NCI-H82 treated with DMSO at 0.1 percent for 48 hours (cell line): ENCODE data around the gene TENM3.

Experiments
- DNase-seq: peaks from one replicate; lab custom pipeline; 2025; ENCODE audit not compliant: unreplicated experiment; lab: John Stamatoyannopoulos, UW

Gene TENM3

GRCh38 chr4:182828360-182829025 is 585.3 kb downstream of the TENM3 start:
- DNase-seq, result no peak

GRCh38 chr4:182829196-182829595 is 586.0 kb downstream of the TENM3 start:
- no peak for DNase-seq

GRCh38 chr4:182831376-182831775 is 588.2 kb downstream of the TENM3 start:
- no peak for DNase-seq

- DNase-seq, result no peak
These were observed 589.3 kb downstream of the TENM3 start for GRCh38 chr4:182832352-182833120.

- no peak for DNase-seq
These were observed 592.0 kb downstream of the TENM3 start for GRCh38 chr4:182835006-182835740.

GRCh38 chr4:182837831-182838230 is 594.6 kb downstream of the TENM3 start:
- DNase-seq, result no peak

GRCh38 chr4:182838535-182838934 is 595.3 kb downstream of the TENM3 start:
- DNase-seq, result no peak

GRCh38 chr4:182839256-182839655 is 596.1 kb downstream of the TENM3 start:
- no peak for DNase-seq

- DNase-seq, result no peak
These were observed 596.9 kb downstream of the TENM3 start for GRCh38 chr4:182840108-182840507.

GRCh38 chr4:182842104-182842600 is 599.0 kb downstream of the TENM3 start:
- no peak for DNase-seq

GRCh38 chr4:182842759-182843390 is 599.7 kb downstream of the TENM3 start:
- no peak for DNase-seq

- no peak for DNase-seq
These were observed 600.7 kb downstream of the TENM3 start for GRCh38 chr4:182843808-182844325.

GRCh38 chr4:182845618-182846017 is 602.4 kb downstream of the TENM3 start:
- DNase-seq, result no peak

GRCh38 chr4:182846036-182846435 is 602.8 kb downstream of the TENM3 start:
- DNase-seq, result no peak

GRCh38 chr4:182847576-182848450 is 604.6 kb downstream of the TENM3 start:
- DNase-seq, result no peak

- DNase-seq, result no peak
These were observed 605.5 kb downstream of the TENM3 start for GRCh38 chr4:182848685-182849084.
